Transverse colon (tissue), 4 donors: ENCODE results near the gene DNHD1. TPM values are rescaled to one million over a fixed set of nuclear protein-coding genes. Genes with fewer than 3 reads are reported as not detected.
A peak's percentile ranks its signal among the peaks of the same experiment; 100 is the strongest.

Experiments used
- DNase-seq: peaks from one replicate; pipeline ENCODE4 v3.0.0-alpha.2; 2019
- H3K27ac ChIP-seq, 4 donors: fragments of 200-600 bp; sonication (generic); 2 replicates each; pipeline ENCODE4 v1.5.1; 2016 to 2018; ENCODE audit warnings: inconsistent platforms in 4 of 4
- H3K27me3 ChIP-seq: fragments of 200-600 bp; sonication (generic); 2 replicates; pipeline ENCODE4 v1.5.1; 2017; ENCODE audit warnings: inconsistent platforms
- H3K36me3 ChIP-seq, 4 donors: fragments of 200-600 bp; sonication (generic); 2 replicates each; pipeline ENCODE4 v1.5.1; 2017 to 2019; ENCODE audit warnings: inconsistent platforms in 4 of 4
- H3K4me1 ChIP-seq, 4 donors: fragments of 200-600 bp; sonication (generic); 2 replicates each; pipeline ENCODE4 v1.5.1; 2017 to 2020; ENCODE audit warnings: inconsistent platforms in 4 of 4
- H3K4me3 ChIP-seq, 4 donors: fragments of 200-600 bp; sonication (generic); 1 replicate in 1 of 4; 2 replicates in 3 of 4; pipeline versions ENCODE4 v1.5.1 to v1.6.1; 2017 to 2019; ENCODE audit warnings: inconsistent platforms in 4 of 4
- H3K9me3 ChIP-seq, 2 donors: fragments of 200-600 bp; sonication (generic); 2 replicates each; pipeline ENCODE4 v1.5.1; 2017 to 2019; ENCODE audit warnings: inconsistent platforms in 2 of 2
- EP300 ChIP-seq: sonication (generic); formaldehyde crosslinking; IDR thresholded peaks from one replicate; pipeline ENCODE4 v1.6.1; 2017; ENCODE audit warnings: antibody characterized with exemption, low read depth
- POLR2A ChIP-seq: fragments of 450-650 bp; IDR thresholded peaks from one replicate; pipeline ENCODE4 v1.6.1; 2016; ENCODE audit warnings: antibody characterized with exemption, mild to moderate bottlenecking, moderate library complexity
- POLR2AphosphoS5 ChIP-seq, 3 donors: sonication (generic); formaldehyde crosslinking; IDR thresholded peaks; one replicate each; pipeline ENCODE4 v1.6.1; 2016; ENCODE audit warnings: antibody characterized with exemption in 3 of 3
- WGBS, 2 donors: methylation state at CpG; one replicate each; pipeline ENCODE4 v1.1.5; 2018; ENCODE audit warnings: low coverage in 1 of 2; 5-methylcytosine and 5-hydroxymethylcytosine counted together
- in situ Hi-C, 4 donors: fragments of 200-750 bp; cut with MboI; loops; one replicate each; pipeline versions ENCODE4 v1.15.0 to v1.15.1; 2017; ENCODE audit warnings: low sequenced_read_pairs in 3 of 4, low pct_ligation_motif_present in 1 of 4, low pct_unique_long_range_greater_than_20kb in 1 of 4
- intact Hi-C: fragments of 100-400 bp; cut with DNase I; formaldehyde crosslinking; loops from one replicate; pipeline ENCODE4 v1.15.1; 2023; ENCODE audit warnings: low total_unique reads
- total RNA-seq, 4 donors: library from RNA; depleted of rRNA; stranded (reverse); fragments of >200 nt; gene quantifications; one replicate each; pipeline ENCODE4 v1.1.0, GENCODE V29; 2016
- TF ChIP-seq, protein P1 (sequence below), 5 experiments: fragments of 200-600 bp in 3 of 5; fragments of 450-650 bp in 2 of 5; sonication (generic) in 3 of 5; IDR thresholded peaks; 1 replicate in 2 of 5; 2 replicates in 3 of 5; pipeline ENCODE4 v1.5.1; 2016 to 2017; ENCODE audit warnings: antibody characterized with exemption in 5 of 5, inconsistent platforms in 3 of 5, mild to moderate bottlenecking in 2 of 5, moderate library complexity in 1 of 5

DNHD1 gene
- total RNA-seq, 4 donors from 2014 or later, result 19.3 to 57.5 (median 34.0) TPM

DNA sequence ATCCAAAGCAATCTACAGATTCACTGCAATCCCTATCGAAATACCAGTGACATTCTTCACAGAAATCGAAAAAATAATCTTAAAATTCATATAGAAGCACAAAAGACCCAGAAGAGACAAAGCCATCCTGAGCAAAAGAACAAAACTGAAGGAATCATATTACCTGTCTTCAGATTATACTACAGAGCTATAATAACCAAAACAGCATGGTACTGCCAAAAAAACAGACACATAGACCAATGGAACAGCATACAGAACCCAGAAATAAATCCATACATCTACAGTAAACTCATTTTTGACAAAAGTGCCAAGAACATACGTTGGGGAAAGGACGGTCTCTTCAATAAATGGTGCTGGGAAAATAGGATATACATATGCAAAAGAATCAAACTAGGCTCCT lies 87.4 kb downstream of the DNHD1 start:
- Histone ChIP-seq H3K4me3 (no peak overlapping the region), H3K36me3 (no peaks in the 10 kb centered on the region), H3K9me3 (peaks cover 11 to 18% of the 10 kb centered on the region in 2 donors), H3K27me3 (no peaks in the 10 kb centered on the region), H3K4me1 (peaks cover 0 to 10% (median 0%) of the 10 kb centered on the region in 4 donors), H3K27ac (no peak overlapping the region)
- TF ChIP-seq POLR2A (no peak), EP300 (no peak), POLR2AphosphoS5 (IDR thresholded peaks at IDR 0.05) (no peak)
- TF ChIP-seq, protein P1, sequence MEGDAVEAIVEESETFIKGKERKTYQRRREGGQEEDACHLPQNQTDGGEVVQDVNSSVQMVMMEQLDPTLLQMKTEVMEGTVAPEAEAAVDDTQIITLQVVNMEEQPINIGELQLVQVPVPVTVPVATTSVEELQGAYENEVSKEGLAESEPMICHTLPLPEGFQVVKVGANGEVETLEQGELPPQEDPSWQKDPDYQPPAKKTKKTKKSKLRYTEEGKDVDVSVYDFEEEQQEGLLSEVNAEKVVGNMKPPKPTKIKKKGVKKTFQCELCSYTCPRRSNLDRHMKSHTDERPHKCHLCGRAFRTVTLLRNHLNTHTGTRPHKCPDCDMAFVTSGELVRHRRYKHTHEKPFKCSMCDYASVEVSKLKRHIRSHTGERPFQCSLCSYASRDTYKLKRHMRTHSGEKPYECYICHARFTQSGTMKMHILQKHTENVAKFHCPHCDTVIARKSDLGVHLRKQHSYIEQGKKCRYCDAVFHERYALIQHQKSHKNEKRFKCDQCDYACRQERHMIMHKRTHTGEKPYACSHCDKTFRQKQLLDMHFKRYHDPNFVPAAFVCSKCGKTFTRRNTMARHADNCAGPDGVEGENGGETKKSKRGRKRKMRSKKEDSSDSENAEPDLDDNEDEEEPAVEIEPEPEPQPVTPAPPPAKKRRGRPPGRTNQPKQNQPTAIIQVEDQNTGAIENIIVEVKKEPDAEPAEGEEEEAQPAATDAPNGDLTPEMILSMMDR (IDR thresholded peaks at IDR 0.05), result no peak
- intact Hi-C loops, result no loop called here
- in situ Hi-C loops, result no loop called here
- 94 to 97% methylated on average over 4 of the region's 4 CpGs for WGBS, 2 donors
- no peak for DNase-seq

- in situ Hi-C loops, result no loop called here
- no peak for DNase-seq
- peak overlapping the region in 1 of 4 donors; percentile 9 for H3K4me3 ChIP-seq
- no peaks in the 10 kb centered on the region for H3K36me3 ChIP-seq
- no peaks in the 10 kb centered on the region for H3K27me3 ChIP-seq
- intact Hi-C loops, result no loop called here
- peaks cover 0 to 10% (median 0%) of the 10 kb centered on the region in 4 donors for H3K4me1 ChIP-seq
- peak overlapping the region in 3 of 4 donors; percentile 48 to 60 (median 53) for H3K27ac ChIP-seq
- peaks cover 11 to 18% of the 10 kb centered on the region in 2 donors for H3K9me3 ChIP-seq
- WGBS, 2 donors, result 80 to 83% methylated on average over 5 to 25 of the region's 25 CpGs
- TF ChIP-seq, protein P1 (IDR thresholded peaks at IDR 0.05), result no peak
- no peak for TF ChIP-seq POLR2AphosphoS5 (IDR thresholded peaks at IDR 0.05)
Measured at GRCh38 chr11:6586434-6587359, 89.6 kb downstream of the DNHD1 start.

GRCh38 chr11:6587360-6587953 lies 90.4 kb downstream of the DNHD1 start:
- Histone ChIP-seq H3K4me3 (no peak overlapping the region), H3K36me3 (no peaks in the 10 kb centered on the region), H3K27ac (peak overlapping the region in 3 of 4 donors; percentile 48 to 60 (median 53)), H3K9me3 (peaks cover 11 to 18% of the 10 kb centered on the region in 2 donors), H3K4me1 (peaks cover 0 to 10% (median 0%) of the 10 kb centered on the region in 4 donors), H3K27me3 (no peaks in the 10 kb centered on the region)
- WGBS, 2 donors, result 87 to 90% methylated on average over 3 to 9 of the region's 11 CpGs
- in situ Hi-C loops (no loop called here), intact Hi-C loops (no loop called here)
- TF ChIP-seq, protein P1 (IDR thresholded peaks at IDR 0.05), result no peak
- TF ChIP-seq POLR2A (no peak), POLR2AphosphoS5 (IDR thresholded peaks at IDR 0.05) (peak; percentile 29 to 72 (median 48))
- DNase-seq, result no peak

DNA sequence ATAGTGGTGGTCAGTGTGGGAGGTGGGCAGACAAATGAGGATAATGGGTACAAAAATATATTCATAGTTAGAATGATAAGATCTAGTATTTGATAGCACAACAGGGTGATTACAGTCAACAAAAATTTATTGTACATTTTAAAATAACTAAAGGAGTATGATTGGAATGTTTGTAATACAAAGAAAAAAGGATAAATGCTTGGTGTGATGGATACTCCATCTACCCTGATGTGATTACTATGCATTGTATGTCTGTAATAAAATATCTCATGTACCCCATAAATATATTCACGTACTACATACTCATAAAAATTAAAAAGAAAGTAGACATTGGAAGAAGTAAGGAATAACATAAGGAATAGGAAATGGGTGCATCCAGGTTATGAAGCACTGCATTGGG lies 90.9 kb downstream of the DNHD1 start:
- intact Hi-C loops, result no loop called here

More for the DNA sequence above, 90.9 kb downstream of the DNHD1 start:
- no peaks in the 10 kb centered on the region for H3K27me3 ChIP-seq
- 82 to 93% methylated on average over 1 of the region's 1 CpG for WGBS, 2 donors
- in situ Hi-C loops, result no loop called here
- H3K27ac ChIP-seq, result peak overlapping the region in 3 of 4 donors; percentile 2 to 53 (median 48)
- peaks cover 0 to 10% (median 0%) of the 10 kb centered on the region in 4 donors for H3K4me1 ChIP-seq
- DNase-seq, result no peak
- TF ChIP-seq POLR2A (no peak), EP300 (no peak), POLR2AphosphoS5 (IDR thresholded peaks at IDR 0.05) (no peak)
- TF ChIP-seq, protein P1 (IDR thresholded peaks at IDR 0.05), result no peak
- H3K36me3 ChIP-seq, result no peaks in the 10 kb centered on the region
- no peak overlapping the region for H3K4me3 ChIP-seq
- peaks cover 11 to 18% of the 10 kb centered on the region in 2 donors for H3K9me3 ChIP-seq
